Osteoblast (primary cell): ENCODE data around the gene GRAMD4. TPM values are rescaled to one million over a fixed set of nuclear protein-coding genes. Genes with fewer than 3 reads are reported as not detected.

Experiments used
- DNase-seq: peaks from one replicate; pipeline ENCODE4 v3.0.0; 2011; ENCODE audit warnings: low spot score, mixed read lengths; ENCODE audit not compliant: insufficient read length; ENCODE audit errors: missing footprints
- H2AFZ ChIP-seq: 2 replicates; pipeline ENCODE4 v1.6.0; 2011; ENCODE audit warnings: mild to moderate bottlenecking, low read length
- H3K27ac ChIP-seq: 2 replicates; pipeline ENCODE4 v1.5.1; 2011; ENCODE audit warnings: mild to moderate bottlenecking, low read depth, low read length, moderate library complexity
- H3K27me3 ChIP-seq: 2 replicates; pipeline ENCODE4 v1.6.0; 2012; ENCODE audit warnings: mild to moderate bottlenecking, control low read depth, inconsistent platforms, low read length, moderate library complexity; ENCODE audit not compliant: insufficient read depth
- H3K36me3 ChIP-seq: 2 replicates; pipeline ENCODE4 v1.5.1; 2011; ENCODE audit warnings: mild to moderate bottlenecking, low read length, control low read depth, moderate library complexity; ENCODE audit not compliant: insufficient read depth
- H3K4me1 ChIP-seq: 2 replicates; pipeline ENCODE4 v1.5.1; 2011; ENCODE audit warnings: mild to moderate bottlenecking, low read length, control low read depth, moderate library complexity; ENCODE audit not compliant: insufficient read depth
- H3K4me2 ChIP-seq: 2 replicates; pipeline ENCODE4 v1.6.0; 2011; ENCODE audit warnings: mild to moderate bottlenecking, low read length; ENCODE audit not compliant: insufficient read depth
- H3K4me3 ChIP-seq: fragments of 200-600 bp; sonication (generic); 3 replicates; pipeline ENCODE4 v1.5.1; 2012; ENCODE audit warnings: mild to moderate bottlenecking, low read length, inconsistent platforms; ENCODE audit not compliant: insufficient read depth
- H3K79me2 ChIP-seq: 2 replicates; pipeline ENCODE4 v1.6.0; 2012; ENCODE audit warnings: mild to moderate bottlenecking, low read length, control low read depth, inconsistent platforms; ENCODE audit not compliant: insufficient read depth
- H3K9me3 ChIP-seq: 2 replicates; pipeline ENCODE4 v1.5.1; 2011; ENCODE audit warnings: low read depth, low read length, control low read depth
- H4K20me1 ChIP-seq: 2 replicates; pipeline ENCODE4 v1.6.0; 2012; ENCODE audit warnings: mild to moderate bottlenecking, low read length, control low read depth; ENCODE audit not compliant: insufficient read depth
- CTCF ChIP-seq: IDR thresholded peaks from 2 replicates; pipeline ENCODE4 v1.5.1; 2011; ENCODE audit warnings: mild to moderate bottlenecking, low read depth, low read length, moderate library complexity; ENCODE audit errors: extremely low read depth
- total RNA-seq: library from RNA; depleted of rRNA; stranded (reverse); fragments of >200 nt; gene quantifications from 2 replicates; pipeline ENCODE4 v1.2.3, GENCODE V29; 2012

GRAMD4 gene
- total RNA-seq, 1 donor, result 17.0 TPM

GRCh38 chr22:46666577-46667244, 46.5 kb downstream of the GRAMD4 start:
- H3K9me3 ChIP-seq, result no peaks in the 10 kb centered on the region
- H3K4me1 ChIP-seq, result no peaks in the 10 kb centered on the region
- no peak overlapping the region for H3K4me2 ChIP-seq
- DNase-seq, result no peak
- H3K27me3 ChIP-seq, result no peaks in the 10 kb centered on the region
- H3K79me2 ChIP-seq, result no peaks in the 10 kb centered on the region
- peaks cover 9% of the 10 kb centered on the region for H4K20me1 ChIP-seq
- no peak overlapping the region for H2AFZ ChIP-seq
- no peak for TF ChIP-seq CTCF
- H3K4me3 ChIP-seq, result no peak overlapping the region
- H3K36me3 ChIP-seq, result no peaks in the 10 kb centered on the region
- no peak overlapping the region for H3K27ac ChIP-seq

- no peak for TF ChIP-seq CTCF
- H4K20me1 ChIP-seq, result peaks cover 9% of the 10 kb centered on the region
- no peaks in the 10 kb centered on the region for H3K4me1 ChIP-seq
- no peak overlapping the region for H3K4me3 ChIP-seq
- H3K36me3 ChIP-seq, result no peaks in the 10 kb centered on the region
- no peak for DNase-seq
- no peak overlapping the region for H3K4me2 ChIP-seq
- no peaks in the 10 kb centered on the region for H3K79me2 ChIP-seq
- no peaks in the 10 kb centered on the region for H3K27me3 ChIP-seq
- no peaks in the 10 kb centered on the region for H3K9me3 ChIP-seq
- H2AFZ ChIP-seq, result no peak overlapping the region
- H3K27ac ChIP-seq, result no peak overlapping the region
Observed at GRCh38 chr22:46667245-46667623, 47.0 kb downstream of the GRAMD4 start.

DNA sequence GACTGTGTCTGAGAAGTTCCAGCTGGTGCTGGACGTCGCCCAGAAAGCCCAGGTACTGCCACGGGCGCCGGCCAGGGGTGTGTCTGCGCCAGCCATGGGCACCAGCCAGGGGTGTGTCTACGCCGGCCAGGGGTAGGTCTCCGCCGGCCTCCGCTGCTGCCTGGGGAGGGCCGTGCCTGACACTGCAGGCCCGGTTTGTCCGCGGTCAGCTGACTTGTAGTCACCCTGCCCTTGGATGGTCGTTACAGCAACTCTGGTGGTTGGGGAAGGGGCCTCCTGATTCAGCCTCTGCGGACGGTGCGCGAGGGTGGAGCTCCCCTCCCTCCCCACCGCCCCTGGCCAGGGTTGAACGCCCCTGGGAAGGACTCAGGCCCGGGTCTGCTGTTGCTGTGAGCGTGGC, 47.9 kb downstream of the GRAMD4 start:
- Histone ChIP-seq H3K4me3 (no peak overlapping the region), H3K4me2 (no peak overlapping the region), H3K27me3 (no peaks in the 10 kb centered on the region), H3K4me1 (no peaks in the 10 kb centered on the region), H3K36me3 (no peaks in the 10 kb centered on the region), H3K79me2 (no peaks in the 10 kb centered on the region), H3K27ac (no peak overlapping the region), H4K20me1 (peaks cover 4% of the 10 kb centered on the region), H3K9me3 (no peaks in the 10 kb centered on the region), H2AFZ (no peak overlapping the region)
- TF ChIP-seq CTCF, result no peak
- no peak for DNase-seq

- no peak for TF ChIP-seq CTCF
- DNase-seq, result no peak
- no peak overlapping the region for H3K4me3 ChIP-seq
- H3K4me1 ChIP-seq, result no peaks in the 10 kb centered on the region
- no peak overlapping the region for H3K4me2 ChIP-seq
- no peaks in the 10 kb centered on the region for H3K9me3 ChIP-seq
- H3K27me3 ChIP-seq, result no peaks in the 10 kb centered on the region
- no peak overlapping the region for H3K27ac ChIP-seq
- no peaks in the 10 kb centered on the region for H3K79me2 ChIP-seq
- no peaks in the 10 kb centered on the region for H3K36me3 ChIP-seq
- H2AFZ ChIP-seq, result no peak overlapping the region
- H4K20me1 ChIP-seq, result peaks cover 4% of the 10 kb centered on the region
Observed at GRCh38 chr22:46669201-46669600, 49.0 kb downstream of the GRAMD4 start.
